IPS-20b (cell line): Measurements from ENCODE around the gene ST3GAL4.

Source experiments
- H3K27ac ChIP-seq: one replicate; pipeline ENCODE4 v1.5.1; 2013; ENCODE audit warnings: low read length
- H3K27me3 ChIP-seq: 2 replicates; pipeline ENCODE4 v1.6.1; 2013; ENCODE audit warnings: mild to moderate bottlenecking, low read length, inconsistent platforms; ENCODE audit not compliant: insufficient read depth
- H3K36me3 ChIP-seq: 2 replicates; pipeline ENCODE4 v1.6.1; 2013; ENCODE audit warnings: low read depth, mild to moderate bottlenecking, inconsistent platforms, low read length, moderate library complexity; ENCODE audit not compliant: insufficient read depth
- H3K4me1 ChIP-seq: 2 replicates; pipeline ENCODE4 v1.6.1; 2013; ENCODE audit warnings: mild to moderate bottlenecking, control low read depth, inconsistent platforms, low read length, moderate library complexity; ENCODE audit not compliant: insufficient read depth
- H3K4me3 ChIP-seq: 2 replicates; pipeline ENCODE4 v1.5.1; 2013; ENCODE audit warnings: mild to moderate bottlenecking, low read length, inconsistent platforms
- H3K9ac ChIP-seq: 2 replicates; pipeline ENCODE4 v1.6.1; 2013; ENCODE audit warnings: low read depth, mild to moderate bottlenecking, inconsistent platforms, low read length, moderate library complexity
- H3K9me3 ChIP-seq: 2 replicates; pipeline ENCODE4 v1.6.1; 2013; ENCODE audit warnings: mild to moderate bottlenecking, low read depth, low read length, inconsistent platforms; ENCODE audit not compliant: insufficient read depth

The ST3GAL4 gene

GRCh38 chr11:126350836-126351235 lies 4.7 kb upstream of the ST3GAL4 start:
- Histone ChIP-seq H3K36me3 (peaks cover 13% of the 10 kb centered on the region), H3K27ac (no peak overlapping the region), H3K27me3 (no peaks in the 10 kb centered on the region), H3K4me3 (no peak overlapping the region), H3K9ac (no peak overlapping the region), H3K9me3 (no peaks in the 10 kb centered on the region), H3K4me1 (peaks cover 24% of the 10 kb centered on the region)

GRCh38 chr11:126352163-126352562 lies 3.3 kb upstream of the ST3GAL4 start:
- Histone ChIP-seq H3K4me1 (peaks cover 14% of the 10 kb centered on the region), H3K36me3 (peaks cover 13% of the 10 kb centered on the region), H3K27ac (no peak overlapping the region), H3K4me3 (no peak overlapping the region), H3K9me3 (no peaks in the 10 kb centered on the region), H3K27me3 (no peaks in the 10 kb centered on the region), H3K9ac (0 out of 2 replicates have a peak overlapping the region, but pooled peaks have one; percentile 21)

DNA sequence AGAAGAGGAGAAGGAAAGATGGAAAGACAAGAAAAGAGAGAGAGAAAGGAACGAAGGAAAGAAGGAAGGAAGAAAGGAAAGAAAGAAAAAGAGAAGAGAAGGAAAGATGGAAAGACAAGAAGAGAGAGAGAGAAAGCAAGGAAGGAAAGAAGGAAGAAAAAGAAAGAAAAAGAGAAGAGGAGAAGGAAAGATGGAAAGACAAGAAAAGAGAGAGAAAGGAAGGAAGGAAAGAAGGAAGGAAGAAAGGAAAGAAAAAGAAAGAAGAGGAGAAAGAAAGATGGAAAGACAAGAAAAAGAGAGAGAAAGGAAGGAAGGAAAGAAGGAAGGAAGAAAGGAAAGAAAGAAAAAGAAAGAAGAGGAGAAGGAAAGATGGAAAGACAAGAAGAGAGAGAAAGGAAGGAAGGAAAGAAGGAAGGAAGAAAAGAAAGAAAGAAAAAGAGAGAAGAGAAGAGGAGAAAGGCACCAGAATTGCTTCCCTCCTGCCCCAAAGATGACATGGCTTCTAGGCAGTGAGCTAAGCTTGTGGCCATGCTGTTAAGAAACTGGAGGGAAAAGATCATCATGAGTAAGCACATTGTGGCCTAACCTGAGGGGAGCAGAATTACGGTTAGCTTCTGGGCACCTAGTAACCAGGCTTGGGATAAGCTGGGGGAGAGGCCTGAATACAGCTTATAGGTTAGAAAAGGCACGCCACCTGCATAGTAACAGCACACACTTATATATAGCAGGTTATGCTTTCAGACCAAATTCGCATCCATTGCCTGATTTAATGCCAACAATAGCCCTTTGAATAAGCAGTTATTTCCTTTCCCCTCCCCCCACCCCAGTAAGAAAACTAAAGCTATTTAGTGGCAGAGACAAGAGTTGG lies 2.3 kb upstream of the ST3GAL4 start:
- Histone ChIP-seq H3K9ac (peak overlapping the region; percentile 38; the same call in 1 of the 2 replicates), H3K27ac (no peak overlapping the region), H3K4me3 (peak overlapping the region; percentile 10; the same call in 1 of the 2 replicates), H3K27me3 (no peaks in the 10 kb centered on the region), H3K4me1 (peaks cover 14% of the 10 kb centered on the region), H3K36me3 (peaks cover 13% of the 10 kb centered on the region), H3K9me3 (no peaks in the 10 kb centered on the region)

GRCh38 chr11:126354631-126355323 lies 709 bp upstream of the ST3GAL4 start:
- H3K36me3 ChIP-seq, result peaks cover 13% of the 10 kb centered on the region
- H3K27ac ChIP-seq, result peak overlapping the region; percentile 64
- peak overlapping the region; percentile 89 for H3K4me3 ChIP-seq
- peak overlapping the region; percentile 95 for H3K9ac ChIP-seq
- H3K27me3 ChIP-seq, result no peaks in the 10 kb centered on the region
- H3K9me3 ChIP-seq, result no peaks in the 10 kb centered on the region
- H3K4me1 ChIP-seq, result peaks cover 13% of the 10 kb centered on the region

DNA sequence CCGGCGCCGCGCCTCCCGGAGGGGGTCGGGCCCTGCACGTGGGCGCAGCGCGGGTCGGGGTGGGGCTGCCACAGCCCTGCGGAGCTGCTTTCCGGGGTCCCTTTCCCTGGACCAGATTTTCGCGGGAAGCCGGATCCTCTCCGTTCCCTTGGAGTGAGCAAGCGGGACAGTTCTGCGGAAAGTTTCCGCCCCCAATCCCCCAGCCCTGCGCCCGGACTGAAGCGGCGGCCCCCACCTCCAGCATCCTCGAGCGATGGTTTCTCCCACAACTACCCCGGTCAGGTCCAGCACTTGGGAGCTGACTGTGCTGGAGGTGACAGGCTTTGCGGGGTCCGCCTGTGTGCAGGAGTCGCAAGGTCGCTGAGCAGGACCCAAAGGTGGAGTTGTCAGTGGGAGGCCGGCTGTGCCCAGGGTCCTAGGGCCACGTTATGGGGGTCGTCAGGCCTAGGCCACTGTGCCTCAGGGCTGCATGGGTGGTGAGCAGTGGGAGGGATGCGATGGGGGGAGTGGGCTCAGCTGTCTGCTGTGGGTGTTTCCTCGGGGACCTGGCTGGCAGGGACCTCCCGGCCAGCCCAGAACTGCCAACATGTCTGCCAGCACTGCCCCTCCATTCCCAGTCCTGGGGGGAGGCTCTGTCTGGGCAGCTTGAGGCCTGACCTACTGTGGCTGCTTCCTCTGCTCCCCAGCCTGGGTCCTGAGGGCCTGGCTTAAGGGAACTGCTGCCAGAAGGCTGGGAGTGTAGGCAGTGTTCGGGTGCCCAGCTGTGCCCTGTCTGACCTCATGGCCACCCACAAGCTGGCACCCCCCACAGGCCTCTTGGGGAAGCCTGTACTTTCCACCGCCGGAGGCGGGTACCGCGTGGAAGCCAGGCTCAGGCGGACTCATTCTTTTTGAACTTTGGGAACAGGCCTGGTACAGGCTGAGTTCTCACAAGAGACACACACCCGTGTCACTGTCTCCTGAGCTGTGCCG lies 726 bp downstream of the ST3GAL4 start:
- H3K9ac ChIP-seq, result peak overlapping the region; percentile 73; the same call in 1 of the 2 replicates
- H3K27ac ChIP-seq, result no peak overlapping the region
- peaks cover 10% of the 10 kb centered on the region for H3K36me3 ChIP-seq
- no peaks in the 10 kb centered on the region for H3K27me3 ChIP-seq
- H3K4me3 ChIP-seq, result peak overlapping the region; percentile 89
- H3K4me1 ChIP-seq, result peaks cover 10% of the 10 kb centered on the region
- no peaks in the 10 kb centered on the region for H3K9me3 ChIP-seq

DNA sequence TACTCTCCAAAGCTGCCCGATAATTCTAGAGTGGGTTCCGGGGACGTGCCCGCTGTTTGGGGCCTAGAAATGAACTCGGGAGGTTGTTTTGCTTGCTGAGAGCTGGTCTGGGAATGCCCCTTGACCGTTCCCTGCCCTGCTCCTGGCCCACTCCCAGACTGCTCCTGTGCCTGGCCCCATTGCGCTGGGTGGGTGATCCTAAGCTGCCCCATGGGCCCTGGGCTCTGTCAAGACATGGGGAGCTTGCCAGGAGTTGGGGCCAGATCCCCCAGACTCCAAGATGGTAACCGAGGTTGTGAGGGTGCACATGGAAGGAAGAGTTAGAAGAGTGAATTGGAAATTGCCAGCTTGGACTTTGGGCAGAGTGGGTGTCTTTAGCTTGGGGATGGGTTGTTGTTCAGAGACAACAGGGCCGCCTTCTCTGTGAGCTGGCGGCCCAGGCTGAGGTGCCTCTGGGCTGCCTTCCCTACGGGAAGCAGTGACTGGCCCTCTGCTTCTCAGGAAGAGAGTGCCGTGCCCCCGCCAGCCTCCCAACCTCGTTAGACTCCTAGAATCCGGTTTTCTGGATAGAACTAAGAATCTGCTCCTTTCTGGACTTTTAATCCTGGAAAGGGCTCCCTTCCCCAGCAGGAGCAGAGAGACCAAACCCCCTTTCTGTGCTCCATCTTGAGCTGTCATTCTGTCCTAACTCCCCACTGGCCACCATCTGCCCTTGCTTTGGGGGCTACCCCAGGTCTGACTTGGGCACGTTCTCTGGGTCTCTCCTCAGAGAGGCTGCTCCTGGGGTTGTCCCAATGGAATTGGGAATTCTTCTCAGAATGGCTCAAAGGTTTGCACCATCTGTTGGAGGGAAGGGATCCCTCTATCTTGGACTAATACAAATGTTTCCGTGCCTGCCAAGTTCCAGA lies 1.8 kb downstream of the ST3GAL4 start:
- H3K27me3 ChIP-seq, result no peaks in the 10 kb centered on the region
- peaks cover 3% of the 10 kb centered on the region for H3K36me3 ChIP-seq
- no peaks in the 10 kb centered on the region for H3K9me3 ChIP-seq
- peak overlapping the region; percentile 89; the same call in 1 of the 2 replicates for H3K4me3 ChIP-seq
- no peak overlapping the region for H3K27ac ChIP-seq
- no peak overlapping the region for H3K9ac ChIP-seq
- H3K4me1 ChIP-seq, result peaks cover 10% of the 10 kb centered on the region

- no peaks in the 10 kb centered on the region for H3K9me3 ChIP-seq
- H3K4me1 ChIP-seq, result peaks cover 7% of the 10 kb centered on the region
- no peak overlapping the region for H3K9ac ChIP-seq
- H3K27me3 ChIP-seq, result no peaks in the 10 kb centered on the region
- H3K36me3 ChIP-seq, result no peaks in the 10 kb centered on the region
- no peak overlapping the region for H3K27ac ChIP-seq
- H3K4me3 ChIP-seq, result no peak overlapping the region
Observed at GRCh38 chr11:126357969-126358762, 2.7 kb downstream of the ST3GAL4 start.

GRCh38 chr11:126358763-126359160 lies 3.3 kb downstream of the ST3GAL4 start:
- H3K9me3 ChIP-seq, result no peaks in the 10 kb centered on the region
- H3K36me3 ChIP-seq, result no peaks in the 10 kb centered on the region
- H3K4me3 ChIP-seq, result no peak overlapping the region
- H3K27ac ChIP-seq, result no peak overlapping the region
- no peak overlapping the region for H3K9ac ChIP-seq
- no peaks in the 10 kb centered on the region for H3K27me3 ChIP-seq
- peaks cover 1% of the 10 kb centered on the region; the same call in 1 of the 2 replicates for H3K4me1 ChIP-seq

- Histone ChIP-seq H3K27me3 (no peaks in the 10 kb centered on the region), H3K4me1 (no peaks in the 10 kb centered on the region; the same call in 1 of the 2 replicates), H3K36me3 (no peaks in the 10 kb centered on the region), H3K4me3 (no peak overlapping the region), H3K9ac (no peak overlapping the region), H3K27ac (no peak overlapping the region), H3K9me3 (no peaks in the 10 kb centered on the region)
Observed at GRCh38 chr11:126359431-126360048, 4.1 kb downstream of the ST3GAL4 start.

DNA sequence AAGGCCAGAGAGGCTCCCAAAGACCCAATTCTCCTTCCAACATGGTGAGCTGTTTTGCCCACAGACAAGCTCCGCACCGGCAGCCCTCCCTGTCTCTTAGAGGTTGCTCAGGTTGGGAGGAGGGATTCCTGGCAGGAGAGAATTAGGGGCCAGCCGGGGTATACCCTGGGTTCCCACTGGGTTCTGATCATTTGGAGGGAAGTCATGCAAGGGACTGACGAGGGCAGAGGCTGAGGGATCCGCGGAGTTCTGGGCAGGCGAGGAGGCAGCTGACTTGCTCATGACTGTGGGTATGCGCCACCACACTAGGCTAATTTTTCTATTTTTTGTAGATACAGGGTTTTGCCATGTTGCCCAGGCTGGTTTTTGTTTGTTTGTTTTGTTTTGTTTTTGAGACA lies 4.6 kb downstream of the ST3GAL4 start:
- H3K27ac ChIP-seq, result no peak overlapping the region

More for the DNA sequence above, 4.6 kb downstream of the ST3GAL4 start:
- no peaks in the 10 kb centered on the region for H3K9me3 ChIP-seq
- H3K4me3 ChIP-seq, result no peak overlapping the region
- H3K9ac ChIP-seq, result no peak overlapping the region
- no peaks in the 10 kb centered on the region for H3K4me1 ChIP-seq
- H3K36me3 ChIP-seq, result no peaks in the 10 kb centered on the region
- no peaks in the 10 kb centered on the region for H3K27me3 ChIP-seq
